Naive B cell (primary cell): ENCODE measurements around the gene IQSEC1. TPM values are rescaled to one million over a fixed set of nuclear protein-coding genes. Genes with fewer than 3 reads are reported as not detected.
A peak's percentile ranks its signal among the peaks of the same experiment; 100 is the strongest.

ENCODE experiments used
- ATAC-seq, 2 donors: fragments of 150-1000 bp; cut with Tn5 transposase; 2 replicates each; pipeline ENCODE4 v1.10.0; 2021; ENCODE audit warnings: low read depth in 2 of 2, mild to moderate bottlenecking in 2 of 2, moderate library complexity in 2 of 2
- DNase-seq: peaks from one replicate; pipeline ENCODE4 v3.0.0; 2022
- H3K27ac Mint-ChIP-seq, 6 donors: one replicate each; pipeline ENCODE4 v1.8.0; 2020 to 2022; ENCODE audit warnings: mild to moderate bottlenecking in 6 of 6, mixed read lengths in 6 of 6, moderate library complexity in 5 of 6, inconsistent platforms in 2 of 6
- H3K27me3 Mint-ChIP-seq, 3 donors: one replicate each; pipeline ENCODE4 v1.8.0; 2021 to 2022; ENCODE audit warnings: mixed read lengths in 3 of 3, mild to moderate bottlenecking in 1 of 3
- H3K36me3 Mint-ChIP-seq, 2 donors: one replicate each; pipeline ENCODE4 v1.8.0; 2020 to 2022; ENCODE audit warnings: mixed read lengths in 2 of 2, inconsistent platforms in 1 of 2, mild to moderate bottlenecking in 1 of 2
- H3K4me1 Mint-ChIP-seq, 3 donors: one replicate each; pipeline ENCODE4 v1.8.0; 2020 to 2022; ENCODE audit warnings: mixed read lengths in 3 of 3, inconsistent platforms in 1 of 3, mild to moderate bottlenecking in 1 of 3, moderate library complexity in 1 of 3
- H3K4me3 Mint-ChIP-seq, 8 donors: one replicate each; pipeline ENCODE4 v1.8.0; 2020 to 2022; ENCODE audit warnings: mild to moderate bottlenecking in 8 of 8, mixed read lengths in 8 of 8, moderate library complexity in 8 of 8, inconsistent platforms in 2 of 8
- H3K9me3 Mint-ChIP-seq, 7 donors: one replicate each; pipeline ENCODE4 v1.8.0; 2020 to 2022; ENCODE audit warnings: mixed read lengths in 7 of 7, mild to moderate bottlenecking in 5 of 7, inconsistent platforms in 2 of 7, moderate library complexity in 1 of 7
- polyA plus RNA-seq, 6 donors: library from polyadenylated mRNA; unstranded; fragments of 300-500 nt; fragmentation: Illumina TruSeq; gene quantifications; one replicate each; pipeline ENCODE4 v1.2.3, GENCODE V29; 2021; ENCODE audit warnings: low read depth in 6 of 6

Gene IQSEC1
- polyA plus RNA-seq, 6 donors from 2014 or later: 14.6 to 73.4 (median 36.9) TPM

- Mint-ChIP-seq H3K9me3 (no peaks in the 10 kb centered on the region), H3K4me3 (peak overlapping the region in 1 of 8 donors; percentile 56), H3K4me1 (peaks cover 28 to 48% (median 42%) of the 10 kb centered on the region in 3 donors), H3K27me3 (no peaks in the 10 kb centered on the region), H3K36me3 (peaks cover 0 to 8% of the 10 kb centered on the region in 2 donors), H3K27ac (peak overlapping the region in 1 of 6 donors; percentile 69)
- no peak for ATAC-seq
- no peak for DNase-seq
Measured at GRCh38 chr3:13032206-13032605, 41.0 kb downstream of the IQSEC1 start.

GRCh38 chr3:13031621-13032020 lies 41.6 kb downstream of the IQSEC1 start:
- Mint-ChIP-seq H3K27ac (peak overlapping the region in 4 of 6 donors; percentile 39 to 92 (median 52)), H3K4me1 (peaks cover 32 to 53% (median 46%) of the 10 kb centered on the region in 3 donors), H3K36me3 (peaks cover 0 to 8% of the 10 kb centered on the region in 2 donors), H3K9me3 (no peaks in the 10 kb centered on the region), H3K27me3 (no peaks in the 10 kb centered on the region), H3K4me3 (no peak overlapping the region)
- no peak for DNase-seq
- ATAC-seq: no peak

- no peak for DNase-seq
- Mint-ChIP-seq H3K36me3 (peaks cover 0 to 5% of the 10 kb centered on the region in 2 donors), H3K27me3 (no peaks in the 10 kb centered on the region), H3K27ac (peak overlapping the region in 2 of 6 donors; percentile 59 to 79), H3K9me3 (no peaks in the 10 kb centered on the region), H3K4me1 (peaks cover 36 to 60% (median 52%) of the 10 kb centered on the region in 3 donors), H3K4me3 (no peak overlapping the region)
- ATAC-seq: no peak
Measured at GRCh38 chr3:13030684-13031083, 42.5 kb downstream of the IQSEC1 start.

GRCh38 chr3:13028010-13028821 lies 45.0 kb downstream of the IQSEC1 start:
- no peaks in the 10 kb centered on the region for H3K27me3 Mint-ChIP-seq
- H3K36me3 Mint-ChIP-seq: no peaks in the 10 kb centered on the region
- no peak for ATAC-seq
- H3K4me3 Mint-ChIP-seq: peak overlapping the region in 1 of 8 donors; percentile 50
- peaks cover 0 to 7% (median 0%) of the 10 kb centered on the region in 7 donors for H3K9me3 Mint-ChIP-seq
- H3K27ac Mint-ChIP-seq: peak overlapping the region in 4 of 6 donors; percentile 44 to 82 (median 52)
- H3K4me1 Mint-ChIP-seq: peaks cover 52 to 74% (median 60%) of the 10 kb centered on the region in 3 donors
- DNase-seq: no peak

DNA sequence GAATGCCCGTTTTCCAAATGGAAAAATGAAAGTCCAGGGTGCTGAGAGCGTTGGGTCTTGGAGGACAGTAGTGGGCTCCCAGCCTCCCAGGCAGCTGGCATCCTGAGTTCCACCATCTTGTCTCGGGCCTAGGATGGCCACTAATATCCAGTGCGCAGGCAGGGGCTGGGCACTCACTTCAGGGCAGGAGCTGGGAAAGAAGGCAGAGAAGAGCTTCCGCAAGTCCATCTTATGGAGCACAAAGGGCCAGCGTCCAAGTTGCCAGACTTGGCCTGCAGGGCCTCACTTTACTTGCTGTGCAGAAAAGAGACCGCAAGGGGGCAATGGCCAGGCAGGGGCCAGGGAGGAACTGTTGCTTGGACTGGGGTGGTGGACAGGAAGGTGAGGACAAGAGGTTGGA lies 46.1 kb downstream of the IQSEC1 start:
- Mint-ChIP-seq H3K9me3 (peaks cover 0 to 7% (median 0%) of the 10 kb centered on the region in 7 donors), H3K27ac (peak overlapping the region in 3 of 6 donors; percentile 4 to 59 (median 10)), H3K27me3 (no peaks in the 10 kb centered on the region), H3K4me1 (peaks cover 57 to 84% (median 62%) of the 10 kb centered on the region in 3 donors), H3K4me3 (peak overlapping the region in 1 of 8 donors; percentile 50), H3K36me3 (peaks cover 0 to under 1% of the 10 kb centered on the region in 2 donors)
- DNase-seq: no peak
- ATAC-seq: no peak

DNA sequence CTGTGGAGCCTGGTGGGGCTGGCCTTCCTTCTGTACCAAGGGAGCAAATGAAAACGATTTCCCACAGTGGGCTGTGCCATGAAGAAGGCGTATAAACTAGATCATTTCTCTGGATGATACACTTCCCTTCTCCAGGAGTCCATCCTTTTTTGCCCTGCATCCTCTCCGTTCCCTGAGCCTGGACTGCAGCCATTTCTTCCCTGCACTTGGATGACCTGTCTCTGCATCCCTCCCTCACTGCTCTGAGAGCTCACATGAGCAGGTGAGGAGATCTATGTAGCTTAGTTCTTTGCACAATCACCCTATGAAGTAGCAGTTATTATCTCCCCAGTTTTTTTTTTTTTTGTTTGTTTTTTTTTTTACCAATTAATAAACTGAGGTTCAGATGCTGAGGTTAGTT lies 46.7 kb downstream of the IQSEC1 start:
- Mint-ChIP-seq H3K27me3 (no peaks in the 10 kb centered on the region), H3K36me3 (peaks cover 0 to 7% of the 10 kb centered on the region in 2 donors), H3K27ac (peak overlapping the region in 4 of 6 donors; percentile 49 to 72 (median 60))

DNA sequence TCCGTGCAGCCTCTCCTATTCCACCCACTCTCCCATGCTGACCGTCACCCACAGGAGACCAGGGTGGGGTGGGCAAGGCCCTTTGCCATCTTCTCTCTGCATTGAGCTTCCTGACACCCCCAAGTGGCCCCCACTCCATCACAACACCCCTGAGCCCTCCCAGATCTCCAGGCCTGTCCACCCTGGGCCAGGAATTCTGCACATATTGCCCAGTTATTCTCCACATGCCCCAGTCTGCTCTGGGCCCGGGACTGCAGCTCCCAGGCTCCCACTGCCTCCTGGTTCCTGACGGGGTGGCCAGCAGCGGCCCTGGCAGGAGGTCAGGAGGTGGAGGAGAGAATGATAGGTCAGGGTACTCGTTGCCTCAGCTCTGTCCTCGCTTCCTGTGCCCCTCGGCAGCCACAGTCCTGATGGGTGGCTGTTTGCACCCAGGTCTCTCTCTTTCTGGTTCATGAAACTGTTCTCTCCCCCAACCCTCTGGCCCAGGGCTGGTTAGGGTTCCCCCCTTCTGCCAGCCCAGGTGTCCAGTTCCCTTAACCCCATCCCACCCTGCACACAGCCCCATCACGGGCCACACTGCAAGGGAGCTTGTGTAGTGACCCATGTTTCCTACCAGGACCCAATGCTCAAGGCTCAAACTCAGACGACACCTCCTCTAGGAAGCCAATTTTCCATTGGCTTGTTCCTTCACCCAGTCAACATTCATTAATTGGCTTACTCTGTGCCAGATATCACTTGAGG lies 47.3 kb downstream of the IQSEC1 start:
- no peak for DNase-seq
- Mint-ChIP-seq H3K27me3 (no peaks in the 10 kb centered on the region), H3K27ac (peak overlapping the region in 4 of 6 donors; percentile 39 to 97 (median 60)), H3K4me1 (peaks cover 60 to 83% (median 63%) of the 10 kb centered on the region in 3 donors), H3K36me3 (peaks cover 0 to 8% of the 10 kb centered on the region in 2 donors), H3K9me3 (peaks cover 0 to 7% (median 0%) of the 10 kb centered on the region in 7 donors), H3K4me3 (peak overlapping the region in 2 of 8 donors; percentile 35 to 53)
- ATAC-seq: no peak

More for the DNA sequence above, 46.7 kb downstream of the IQSEC1 start:
- no peak for ATAC-seq
- DNase-seq: no peak
- Mint-ChIP-seq H3K4me3 (peak overlapping the region in 1 of 8 donors; percentile 53), H3K9me3 (peaks cover 0 to 7% (median 0%) of the 10 kb centered on the region in 7 donors), H3K4me1 (peaks cover 60 to 84% (median 60%) of the 10 kb centered on the region in 3 donors)

DNA sequence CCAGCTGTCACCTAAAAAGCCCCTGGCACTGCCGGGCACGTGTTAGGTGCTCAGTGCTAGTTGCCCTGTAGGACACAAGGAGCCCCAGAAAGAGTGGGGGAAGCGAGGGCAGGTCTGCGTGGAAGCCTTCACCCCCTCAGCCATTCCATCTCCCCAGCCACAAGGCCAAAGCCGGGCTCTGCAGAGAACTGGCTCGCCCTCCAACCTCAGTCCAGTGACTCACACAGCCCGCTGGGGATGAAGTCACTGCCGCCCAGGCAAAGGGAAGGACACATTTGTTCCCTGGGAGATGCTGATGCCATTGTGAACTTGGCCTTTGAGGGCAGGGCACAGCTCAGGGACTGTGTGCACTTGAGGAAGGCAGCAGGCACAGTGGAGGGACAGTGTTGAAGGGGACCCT lies 48.1 kb downstream of the IQSEC1 start:
- Mint-ChIP-seq H3K4me3 (peak overlapping the region in 2 of 8 donors; percentile 40 to 99), H3K36me3 (peaks cover 5 to 8% of the 10 kb centered on the region in 2 donors), H3K27ac (peak overlapping the region in 3 of 6 donors; percentile 10 to 97 (median 20)), H3K4me1 (peaks cover 69 to 92% (median 72%) of the 10 kb centered on the region in 3 donors), H3K27me3 (no peaks in the 10 kb centered on the region), H3K9me3 (peaks cover 0 to 7% (median 0%) of the 10 kb centered on the region in 7 donors)
- DNase-seq (no peak), ATAC-seq (no peak)

DNA sequence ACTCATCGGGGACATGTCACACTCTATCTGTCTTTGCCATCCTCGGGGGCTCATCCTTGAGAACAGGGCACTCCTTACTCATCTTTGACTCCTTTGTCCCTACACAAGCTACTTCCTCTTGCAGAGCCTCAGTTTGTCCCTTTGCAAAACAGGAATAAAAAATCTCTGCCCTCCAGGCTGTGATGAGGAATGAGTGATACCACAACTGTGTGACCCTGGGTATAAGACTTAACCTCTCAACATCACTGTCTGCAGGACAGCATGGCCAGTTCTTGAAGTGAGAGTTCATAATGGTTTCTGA lies 48.5 kb downstream of the IQSEC1 start:
- Mint-ChIP-seq H3K27ac (peak overlapping the region in 4 of 6 donors; percentile 20 to 97 (median 94)), H3K4me3 (peak overlapping the region in 5 of 8 donors; percentile 26 to 99 (median 40)), H3K36me3 (peaks cover 5 to 8% of the 10 kb centered on the region in 2 donors), H3K9me3 (peaks cover 0 to 7% (median 0%) of the 10 kb centered on the region in 7 donors), H3K4me1 (peaks cover 69 to 95% (median 72%) of the 10 kb centered on the region in 3 donors), H3K27me3 (no peaks in the 10 kb centered on the region)
- ATAC-seq (no peak), DNase-seq (no peak)

GRCh38 chr3:13023971-13024764 lies 49.1 kb downstream of the IQSEC1 start:
- Mint-ChIP-seq H3K27me3 (no peaks in the 10 kb centered on the region), H3K27ac (peak overlapping the region in 5 of 6 donors; percentile 92 to 100 (median 96)), H3K9me3 (peaks cover 0 to 7% (median 0%) of the 10 kb centered on the region in 7 donors), H3K4me1 (peaks cover 65 to 94% (median 73%) of the 10 kb centered on the region in 3 donors), H3K36me3 (peaks cover 5 to 8% of the 10 kb centered on the region in 2 donors), H3K4me3 (peak overlapping the region; percentile 19 to 99 (median 54))
- ATAC-seq (no peak), DNase-seq (no peak)

- Mint-ChIP-seq H3K36me3 (peaks cover 5 to 8% of the 10 kb centered on the region in 2 donors), H3K27ac (peak overlapping the region in 5 of 6 donors; percentile 94 to 100 (median 97)), H3K27me3 (no peaks in the 10 kb centered on the region), H3K9me3 (peaks cover 0 to 7% (median 0%) of the 10 kb centered on the region in 7 donors), H3K4me1 (peaks cover 61 to 94% (median 75%) of the 10 kb centered on the region in 3 donors), H3K4me3 (peak overlapping the region; percentile 19 to 100 (median 93))
- DNase-seq (no peak), ATAC-seq (peak; percentile 14 to 27)
Measured at GRCh38 chr3:13023235-13023970, 49.8 kb downstream of the IQSEC1 start.
